GM23338 (cell line): ENCODE data around the gene STARD13.

ENCODE experiments used
- CREB1 ChIP-seq: fragments of 250-450 bp; sonication (Bioruptor Pico); IDR thresholded peaks from 2 replicates; pipeline ENCODE4 v1.5.0; 2020; ENCODE audit warnings: low read depth, mild to moderate bottlenecking, moderate library complexity
- EZH2 ChIP-seq: fragments of 200-600 bp; sonication (generic); IDR thresholded peaks from one replicate; pipeline ENCODE4 v1.8.0; 2017; ENCODE audit warnings: antibody characterized with exemption, mild to moderate bottlenecking, low read depth; ENCODE audit not compliant: unreplicated experiment
- EZH2phosphoT487 ChIP-seq: fragments of 200-600 bp; sonication (generic); IDR thresholded peaks from one replicate; pipeline ENCODE4 v1.8.1; 2018; ENCODE audit warnings: antibody characterized with exemption; ENCODE audit not compliant: unreplicated experiment
- NANOG ChIP-seq: IDR thresholded peaks from 2 replicates; pipeline ENCODE4 v1.6.1; 2016; ENCODE audit warnings: antibody characterized with exemption, borderline replicate concordance
- POLR2AphosphoS5 ChIP-seq: IDR thresholded peaks from 2 replicates; pipeline ENCODE4 v1.6.1; 2016; ENCODE audit warnings: antibody characterized with exemption, low read depth
- ZNF331 ChIP-seq: fragments of 250-450 bp; sonication (Bioruptor Pico); IDR thresholded peaks from 2 replicates; pipeline ENCODE4 v1.5.0; 2020; ENCODE audit warnings: low read depth, mild to moderate bottlenecking, moderate library complexity
- TF ChIP-seq, protein P1 (sequence below), 2 experiments: fragments of 200-600 bp in 1 of 2; sonication (generic) in 1 of 2; conservative IDR thresholded peaks; 2 replicates each; pipeline versions ENCODE4 v1.5.1 to v1.6.1; 2016 to 2017; ENCODE audit warnings: antibody characterized with exemption in 2 of 2, low read depth in 2 of 2, mild to moderate bottlenecking in 2 of 2, moderate library complexity in 1 of 2
- TF ChIP-seq, protein P2 (sequence below): IDR thresholded peaks from one replicate; pipeline ENCODE4 v1.6.1; 2018; ENCODE audit warnings: antibody characterized with exemption; ENCODE audit not compliant: unreplicated experiment

DNA sequence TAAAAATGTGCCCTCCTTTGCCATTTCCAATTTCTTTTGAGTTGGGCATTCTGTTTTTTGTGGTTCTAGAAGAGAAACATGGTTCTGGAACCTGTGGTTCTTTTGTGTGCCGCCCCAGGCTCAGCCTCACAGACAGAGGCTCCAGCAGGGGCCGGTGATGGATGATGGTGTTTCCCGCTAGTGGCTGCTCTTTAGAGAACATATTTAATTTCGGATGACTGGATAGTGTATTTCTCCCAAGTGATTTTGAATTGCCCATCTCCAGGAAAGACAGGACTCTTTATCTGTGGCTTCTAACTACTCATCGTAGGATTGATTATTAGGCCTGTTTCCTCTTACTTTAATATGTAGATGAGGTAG, 194.2 kb downstream of the STARD13 start:
- TF ChIP-seq, protein P1, sequence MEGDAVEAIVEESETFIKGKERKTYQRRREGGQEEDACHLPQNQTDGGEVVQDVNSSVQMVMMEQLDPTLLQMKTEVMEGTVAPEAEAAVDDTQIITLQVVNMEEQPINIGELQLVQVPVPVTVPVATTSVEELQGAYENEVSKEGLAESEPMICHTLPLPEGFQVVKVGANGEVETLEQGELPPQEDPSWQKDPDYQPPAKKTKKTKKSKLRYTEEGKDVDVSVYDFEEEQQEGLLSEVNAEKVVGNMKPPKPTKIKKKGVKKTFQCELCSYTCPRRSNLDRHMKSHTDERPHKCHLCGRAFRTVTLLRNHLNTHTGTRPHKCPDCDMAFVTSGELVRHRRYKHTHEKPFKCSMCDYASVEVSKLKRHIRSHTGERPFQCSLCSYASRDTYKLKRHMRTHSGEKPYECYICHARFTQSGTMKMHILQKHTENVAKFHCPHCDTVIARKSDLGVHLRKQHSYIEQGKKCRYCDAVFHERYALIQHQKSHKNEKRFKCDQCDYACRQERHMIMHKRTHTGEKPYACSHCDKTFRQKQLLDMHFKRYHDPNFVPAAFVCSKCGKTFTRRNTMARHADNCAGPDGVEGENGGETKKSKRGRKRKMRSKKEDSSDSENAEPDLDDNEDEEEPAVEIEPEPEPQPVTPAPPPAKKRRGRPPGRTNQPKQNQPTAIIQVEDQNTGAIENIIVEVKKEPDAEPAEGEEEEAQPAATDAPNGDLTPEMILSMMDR (conservative IDR thresholded peaks at IDR 0.05; ENCODE audit: low read depth in 2 of 2): no peak
- TF ChIP-seq EZH2 (no peak), POLR2AphosphoS5 (no peak), ZNF331 (CRISPR knock-in tag) (no peak), EZH2phosphoT487 (no peak), CREB1 (CRISPR knock-in tag) (no peak), NANOG (no peak)
- TF ChIP-seq, protein P2, sequence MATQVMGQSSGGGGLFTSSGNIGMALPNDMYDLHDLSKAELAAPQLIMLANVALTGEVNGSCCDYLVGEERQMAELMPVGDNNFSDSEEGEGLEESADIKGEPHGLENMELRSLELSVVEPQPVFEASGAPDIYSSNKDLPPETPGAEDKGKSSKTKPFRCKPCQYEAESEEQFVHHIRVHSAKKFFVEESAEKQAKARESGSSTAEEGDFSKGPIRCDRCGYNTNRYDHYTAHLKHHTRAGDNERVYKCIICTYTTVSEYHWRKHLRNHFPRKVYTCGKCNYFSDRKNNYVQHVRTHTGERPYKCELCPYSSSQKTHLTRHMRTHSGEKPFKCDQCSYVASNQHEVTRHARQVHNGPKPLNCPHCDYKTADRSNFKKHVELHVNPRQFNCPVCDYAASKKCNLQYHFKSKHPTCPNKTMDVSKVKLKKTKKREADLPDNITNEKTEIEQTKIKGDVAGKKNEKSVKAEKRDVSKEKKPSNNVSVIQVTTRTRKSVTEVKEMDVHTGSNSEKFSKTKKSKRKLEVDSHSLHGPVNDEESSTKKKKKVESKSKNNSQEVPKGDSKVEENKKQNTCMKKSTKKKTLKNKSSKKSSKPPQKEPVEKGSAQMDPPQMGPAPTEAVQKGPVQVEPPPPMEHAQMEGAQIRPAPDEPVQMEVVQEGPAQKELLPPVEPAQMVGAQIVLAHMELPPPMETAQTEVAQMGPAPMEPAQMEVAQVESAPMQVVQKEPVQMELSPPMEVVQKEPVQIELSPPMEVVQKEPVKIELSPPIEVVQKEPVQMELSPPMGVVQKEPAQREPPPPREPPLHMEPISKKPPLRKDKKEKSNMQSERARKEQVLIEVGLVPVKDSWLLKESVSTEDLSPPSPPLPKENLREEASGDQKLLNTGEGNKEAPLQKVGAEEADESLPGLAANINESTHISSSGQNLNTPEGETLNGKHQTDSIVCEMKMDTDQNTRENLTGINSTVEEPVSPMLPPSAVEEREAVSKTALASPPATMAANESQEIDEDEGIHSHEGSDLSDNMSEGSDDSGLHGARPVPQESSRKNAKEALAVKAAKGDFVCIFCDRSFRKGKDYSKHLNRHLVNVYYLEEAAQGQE: no peak
